ENCODE data around the gene GSTM3.
"Not testable (repeated sequence)": the region's sequence is repeated elsewhere in the genome, so short reads cannot be mapped to it uniquely, and the experiment has no call there.

Gene GSTM3

DNA sequence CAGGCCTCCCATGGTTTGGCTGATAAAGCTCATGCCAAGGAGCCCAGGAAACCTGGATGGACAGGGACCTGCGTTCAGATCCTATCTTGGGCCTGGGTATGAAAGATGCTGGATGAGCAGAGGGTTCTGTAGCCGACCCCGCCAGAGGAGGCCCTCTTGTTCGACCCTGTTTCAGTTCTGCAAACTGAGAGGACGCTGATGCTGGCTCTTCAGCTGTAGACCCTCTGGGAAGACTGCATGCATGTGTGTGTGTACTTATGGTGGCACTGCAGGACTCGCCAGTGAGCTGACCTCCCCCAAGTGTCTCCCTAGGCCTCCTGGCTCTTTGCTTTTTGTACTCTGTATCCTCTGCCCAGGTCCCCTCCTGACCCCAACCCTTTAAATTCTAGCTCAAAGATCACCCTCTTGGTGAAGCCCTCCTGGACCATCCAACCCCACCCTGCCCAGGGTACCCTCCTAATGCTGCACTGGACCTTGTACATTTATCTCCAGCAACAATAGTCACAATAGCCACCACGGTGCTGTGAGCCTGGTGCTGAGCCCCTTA is 21.3 kb upstream of the GSTM3 start:
- DNase-seq (ENCODE audit: low spot score) = no peak

- DNase-seq (ENCODE audit: low spot score) = no peak
These were observed 20.6 kb upstream of the GSTM3 start for GRCh38 chr1:109761227-109762038.

DNA sequence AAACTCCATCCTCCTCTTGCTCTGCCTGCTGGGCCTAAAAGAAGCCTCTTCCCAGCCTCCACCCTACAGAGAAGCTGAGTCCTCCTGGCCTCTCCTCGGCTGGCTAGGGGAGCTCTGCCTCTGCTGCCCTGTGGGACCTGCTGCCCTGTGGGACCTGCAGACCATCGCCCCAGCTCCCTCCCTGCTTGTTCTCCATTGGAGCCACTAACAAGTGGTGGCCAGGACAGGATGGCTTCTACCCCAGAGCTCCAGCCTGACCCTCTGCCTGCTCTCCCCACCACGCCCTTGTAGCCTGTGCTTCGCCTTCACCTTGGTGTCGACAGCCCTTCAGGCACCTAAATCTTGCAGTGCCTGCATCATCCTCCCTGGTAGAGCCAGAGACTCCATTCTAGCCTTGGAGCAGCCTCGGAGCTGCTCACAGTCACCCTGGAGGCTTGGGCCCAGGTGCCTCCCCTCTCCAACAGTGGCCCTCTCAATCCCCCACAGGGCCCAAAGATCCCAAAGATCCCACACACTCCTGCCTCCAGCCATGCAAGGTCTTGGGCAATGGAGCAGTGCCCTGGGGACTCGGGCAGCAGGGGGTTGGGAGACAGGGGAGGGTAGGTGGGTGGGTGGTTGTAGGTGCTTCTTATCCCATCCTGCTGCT is 19.9 kb upstream of the GSTM3 start:
- DNase-seq (ENCODE audit: low spot score) = no peak

DNA sequence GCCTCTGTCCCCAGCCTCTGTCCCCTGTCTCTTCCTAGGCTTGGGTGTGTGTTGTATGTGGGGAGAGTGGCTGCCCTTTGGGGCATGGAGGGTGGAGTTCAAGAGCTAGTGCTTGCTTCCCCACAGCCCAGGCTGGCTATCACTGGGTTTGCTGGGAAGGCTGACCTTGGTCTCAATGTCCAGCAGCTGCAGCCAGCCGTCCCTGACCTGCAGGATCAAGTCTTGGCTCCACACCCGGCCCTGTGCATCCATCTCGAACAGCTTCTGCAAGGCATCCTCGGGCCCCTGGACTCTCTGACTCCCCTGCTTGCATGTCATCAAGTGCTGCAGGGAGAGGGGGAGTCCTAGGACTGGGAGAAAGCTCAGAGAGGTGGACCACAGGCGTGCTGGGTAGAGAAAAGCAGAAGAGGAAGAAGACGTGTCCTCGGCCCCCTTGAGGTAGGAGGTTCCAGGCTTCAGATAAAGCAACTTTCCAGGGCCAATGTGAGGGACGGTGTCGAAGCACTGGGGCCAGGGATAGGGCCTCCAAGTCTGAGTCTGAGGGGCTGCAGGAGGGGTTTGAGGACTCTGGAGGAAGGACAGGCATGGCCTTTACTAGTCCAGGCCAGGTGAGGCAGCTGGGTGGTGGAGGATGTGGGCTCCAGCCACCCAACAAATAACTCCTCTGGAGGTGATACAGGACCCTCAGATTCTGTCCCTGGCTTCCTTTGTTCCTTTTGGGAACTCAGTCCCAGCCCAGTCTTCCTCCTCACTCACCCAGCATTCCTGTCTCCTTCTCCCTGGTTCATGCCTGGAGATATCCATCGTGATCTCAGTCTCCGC is 18.9 kb upstream of the GSTM3 start:
- no peak for DNase-seq (ENCODE audit: low spot score)

GRCh38 chr1:109757936-109758786 is 17.3 kb upstream of the GSTM3 start:
- DNase-seq (ENCODE audit: low spot score) = no peak

DNA sequence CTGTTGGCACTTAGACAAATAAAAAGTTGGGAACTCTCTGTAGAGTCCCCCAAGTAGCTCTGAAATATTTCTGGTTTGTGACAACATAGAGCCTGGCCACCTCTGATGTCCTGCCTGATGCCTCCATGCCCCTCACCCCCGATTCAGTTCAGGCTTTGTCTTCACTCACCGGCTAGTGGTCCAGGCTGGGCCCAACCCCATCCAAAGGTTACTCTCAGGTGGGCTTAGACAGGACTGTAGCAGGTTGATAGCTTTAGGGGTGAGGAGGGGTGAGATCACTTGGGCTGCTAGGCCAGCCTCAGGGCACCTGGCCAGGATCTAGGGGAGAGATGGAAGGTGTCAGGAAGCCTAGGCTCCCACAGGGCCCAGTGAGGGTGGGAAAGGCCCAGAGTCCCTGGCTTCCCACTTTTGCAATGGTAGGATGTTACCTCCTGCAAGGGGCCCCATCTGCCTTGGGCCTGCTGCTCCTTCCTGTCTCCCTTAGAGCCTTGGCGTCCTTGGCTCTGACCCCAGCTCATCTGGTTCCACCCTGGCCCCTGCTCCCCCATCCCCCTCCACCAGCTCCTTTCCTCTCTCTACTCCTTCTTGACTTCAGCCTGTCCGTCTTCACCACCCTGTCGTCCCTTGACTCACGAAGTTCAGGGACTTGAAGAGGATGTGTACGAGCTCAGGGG is 16.1 kb upstream of the GSTM3 start:
- DNase-seq (ENCODE audit: low spot score) = no peak

- not testable (repeated sequence) for DNase-seq (ENCODE audit: low spot score)
These were observed 15.5 kb upstream of the GSTM3 start for GRCh38 chr1:109756325-109756724.

- DNase-seq (ENCODE audit: low spot score) = no peak
These were observed 13.9 kb upstream of the GSTM3 start for GRCh38 chr1:109754738-109755137.

- no peak for DNase-seq (ENCODE audit: low spot score)
These were observed 10.9 kb upstream of the GSTM3 start for GRCh38 chr1:109751531-109752260.

DNA sequence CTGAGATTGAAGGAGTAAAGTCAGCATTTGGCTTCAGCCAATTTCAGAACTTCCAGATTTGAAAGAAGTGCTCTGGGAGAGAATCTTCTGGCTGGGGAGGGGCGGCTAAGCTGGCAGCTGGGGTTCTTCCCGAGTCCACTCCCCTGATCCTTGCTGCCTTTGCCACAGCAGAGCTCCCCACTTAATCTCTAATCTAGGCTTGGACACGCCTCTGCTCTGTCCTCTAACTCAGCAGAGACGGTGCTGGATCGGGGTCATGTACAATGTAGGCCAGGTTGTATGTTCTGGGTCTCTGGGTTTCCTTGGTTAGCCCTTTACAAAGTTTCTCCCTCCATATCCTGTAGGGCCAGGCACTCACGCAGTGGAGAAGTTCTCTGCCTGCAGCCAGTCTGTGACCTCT is 10.1 kb upstream of the GSTM3 start:
- no peak for DNase-seq (ENCODE audit: low spot score)

DNA sequence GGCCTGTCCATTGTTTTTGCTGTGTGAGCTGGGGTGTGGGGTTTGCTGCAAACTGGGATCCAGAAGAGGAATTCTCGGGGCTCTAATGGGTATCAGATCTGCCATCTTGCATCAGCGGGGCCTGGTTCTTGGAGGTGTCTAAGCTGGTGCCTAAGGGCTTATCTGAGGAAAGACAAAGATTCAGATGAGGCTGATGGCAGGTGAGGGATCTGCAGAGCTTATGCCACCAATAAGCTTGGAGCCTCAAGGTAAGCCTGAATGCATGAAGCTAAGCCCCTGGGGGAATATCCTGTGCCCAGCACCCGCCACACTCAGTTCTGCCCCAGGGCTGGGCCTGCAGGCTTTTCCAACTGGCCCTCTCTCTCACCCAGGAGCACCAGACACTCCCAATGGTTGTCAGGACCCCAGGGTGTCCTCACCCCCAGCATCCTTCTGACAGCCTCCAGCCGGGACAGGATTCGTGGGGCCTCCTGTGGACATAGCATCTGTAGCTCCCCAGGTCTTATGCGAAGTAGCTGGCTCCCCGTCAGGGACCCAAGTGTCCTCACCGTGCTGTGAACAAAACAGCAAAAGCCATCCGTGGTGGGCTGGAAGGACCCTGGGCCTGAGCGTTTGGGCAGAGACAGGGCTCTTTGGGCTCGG is 9.5 kb upstream of the GSTM3 start:
- DNase-seq (ENCODE audit: low spot score) = no peak

- no peak for DNase-seq (ENCODE audit: low spot score)
These were observed 8.4 kb upstream of the GSTM3 start for GRCh38 chr1:109749221-109749620.

- not testable (repeated sequence) for DNase-seq (ENCODE audit: low spot score)
These were observed 7.5 kb upstream of the GSTM3 start for GRCh38 chr1:109748311-109748710.

DNA sequence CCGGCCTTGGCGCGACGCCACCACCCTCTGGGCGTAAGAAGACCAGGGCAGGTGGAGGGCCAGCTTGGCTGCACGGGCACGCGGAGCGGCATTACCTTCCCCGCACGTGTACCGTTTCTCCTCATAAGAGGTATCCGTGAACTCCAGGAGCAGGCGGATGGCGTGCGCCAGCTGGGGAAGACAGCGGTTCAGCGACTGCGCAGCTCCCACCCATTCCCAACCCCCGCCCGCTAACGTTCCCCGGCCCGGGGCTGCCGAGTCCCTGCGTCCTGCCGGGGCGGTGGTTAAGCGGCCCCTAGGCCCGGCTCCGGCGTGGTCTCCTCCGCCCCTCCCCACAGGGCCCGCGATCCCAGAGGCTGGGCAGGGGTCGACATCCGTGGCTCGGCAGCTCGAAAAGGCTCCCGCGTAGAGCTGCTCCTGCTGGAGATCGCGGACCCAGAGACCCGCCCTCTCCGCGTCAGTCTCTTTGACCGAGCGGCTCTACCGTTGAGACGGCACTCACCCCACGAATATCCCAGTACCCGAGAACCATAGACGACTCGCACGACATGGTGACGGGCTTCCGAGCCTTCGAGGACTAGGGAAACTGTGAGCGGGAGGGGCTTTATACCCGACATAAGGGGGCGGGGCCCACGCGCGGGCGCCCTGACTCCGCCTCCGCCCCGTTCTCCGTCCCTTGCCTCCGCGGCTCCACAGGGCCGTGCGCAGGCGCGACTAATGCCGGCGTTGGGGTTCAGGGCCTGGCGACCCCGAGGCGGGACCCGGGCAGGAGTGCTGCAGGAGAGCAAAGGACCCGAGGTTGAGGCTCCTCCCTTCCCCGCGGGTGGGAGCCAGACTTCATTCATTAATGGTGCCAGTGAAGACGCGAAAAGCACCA is 862 bp downstream of the GSTM3 start:
- peak; percentile 55 for DNase-seq (ENCODE audit: low spot score)

- no peak for DNase-seq (ENCODE audit: low spot score)
These were observed 7.5 kb downstream of the GSTM3 start for GRCh38 chr1:109733236-109733870.

- no peak for DNase-seq (ENCODE audit: low spot score)
These were observed 8.4 kb downstream of the GSTM3 start for GRCh38 chr1:109732390-109732881.

- DNase-seq (ENCODE audit: low spot score) = no peak
These were observed 10.2 kb downstream of the GSTM3 start for GRCh38 chr1:109730666-109731065.

GRCh38 chr1:109728870-109729269 is 12.0 kb downstream of the GSTM3 start:
- no peak for DNase-seq (ENCODE audit: low spot score)
